Right ventricle myocardium superior (tissue), 1 donor: ENCODE data around the gene EPN2. TPM values are rescaled to one million over a fixed set of nuclear protein-coding genes. Genes with fewer than 3 reads are reported as not detected.
A peak's percentile ranks its signal among the peaks of the same experiment; 100 is the strongest.
"Not testable (repeated sequence)": the region's sequence is repeated elsewhere in the genome, so short reads cannot be mapped to it uniquely, and the experiment has no call there.

ENCODE experiments used
- ATAC-seq: fragments of 200-7000 bp; cut with Tn5 transposase; one replicate; pipeline ENCODE4 v1.9.1; 2020; ENCODE audit warnings: mild to moderate bottlenecking; ENCODE audit not compliant: poor library complexity
- DNase-seq: peaks from one replicate; pipeline ENCODE4 v3.0.0-alpha.2; 2020
- intact Hi-C: fragments of 100-400 bp; cut with DNase I; formaldehyde crosslinking; loops from one replicate; pipeline ENCODE4 v1.11.2; 2022
- total RNA-seq: library from RNA; stranded (reverse); fragmentation: NEBNext Ultra II Directional; extraction: Animal tissue kit (Norgen Biotek cat#: 25700); gene quantifications from one replicate; pipeline ENCODE4 v1.2.1, GENCODE V29; 2021
- donor health status: DM: no; HTN: yes; CAD: no; lungs with severe emphysema.

The EPN2 gene
- total RNA-seq, 1 donor from 2014 or later = 91.0 TPM

DNA sequence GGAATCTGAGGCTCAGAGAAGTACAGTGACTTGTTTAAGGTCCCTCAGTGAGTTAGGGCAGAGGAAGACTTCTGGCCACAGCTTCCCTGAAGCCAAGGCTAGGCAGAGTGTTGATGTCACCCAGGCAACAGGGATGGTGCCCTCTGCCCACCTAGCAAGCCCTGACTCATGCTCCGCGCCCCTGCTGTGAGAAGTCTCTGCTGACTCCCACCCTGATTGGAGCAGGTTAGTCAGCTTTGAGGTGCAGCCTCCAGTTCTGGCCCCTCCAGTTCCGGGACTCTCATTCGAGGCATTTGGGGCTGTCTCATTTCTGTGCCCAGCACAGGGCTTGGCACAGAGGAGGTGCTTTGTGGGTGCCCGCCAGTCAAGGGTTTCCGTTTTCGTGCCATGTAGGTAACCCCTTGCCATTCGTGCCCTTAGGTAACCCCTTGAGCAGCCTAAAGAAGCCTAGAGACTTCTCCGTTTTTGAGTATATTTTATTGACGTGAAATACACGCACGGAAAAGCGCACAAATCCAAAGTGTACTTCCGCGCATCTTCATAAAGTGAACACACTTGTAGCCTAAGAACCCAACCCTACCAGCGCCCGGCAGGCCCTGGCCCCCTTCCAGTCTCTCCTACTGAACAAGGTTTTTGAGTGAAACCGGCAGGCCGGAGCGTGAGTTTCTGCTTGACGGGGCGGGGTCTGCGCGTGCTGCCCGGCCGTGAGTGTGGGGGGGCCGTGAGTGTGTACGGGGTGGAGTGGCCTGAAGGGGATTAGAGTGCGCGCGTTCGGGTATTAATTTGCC is 621 bp upstream of the EPN2 start:
- intact Hi-C loops, DNase-seq: not testable (repeated sequence)
- ATAC-seq = peak; percentile 78

DNA sequence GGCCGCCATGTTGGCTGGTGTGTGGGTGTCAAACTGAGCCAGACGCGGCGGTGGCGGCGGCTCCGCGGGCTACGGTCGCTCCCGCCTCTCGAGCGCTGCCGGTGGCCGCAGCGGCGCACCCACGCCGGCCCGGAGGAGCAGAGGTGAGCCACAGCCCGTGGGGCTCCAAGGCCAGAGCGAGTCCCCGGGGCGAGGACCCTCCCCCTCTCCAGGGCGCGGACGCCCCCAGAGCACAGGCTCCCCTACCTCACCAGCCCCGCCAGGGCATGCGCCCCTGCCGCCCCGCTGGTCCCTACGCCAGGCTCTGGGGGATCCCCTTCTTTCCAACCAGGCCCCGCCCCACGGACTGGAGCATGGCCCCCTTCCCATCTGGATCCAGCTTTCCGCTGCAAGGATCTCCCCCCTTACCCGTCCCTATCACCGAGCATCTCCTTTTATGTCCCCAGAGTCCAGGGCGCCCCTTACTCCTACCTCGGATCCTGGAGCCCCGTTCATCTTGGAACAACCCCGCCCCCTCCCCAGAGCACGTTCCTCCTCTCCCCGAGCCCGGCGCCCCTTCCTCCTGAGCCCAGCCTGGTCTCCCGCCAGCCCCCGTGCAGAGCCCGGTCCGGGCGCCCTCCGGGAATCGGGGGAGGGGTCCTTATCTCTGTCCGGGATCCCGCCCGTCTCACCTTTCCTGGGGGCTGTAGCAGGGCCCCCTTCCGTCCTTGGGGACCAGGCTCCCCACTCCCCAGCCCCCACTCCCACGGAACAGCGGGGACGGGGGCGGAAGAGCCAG is 412 bp downstream of the EPN2 start:
- DNase-seq (peak; percentile 55), ATAC-seq (peak; percentile 14)
- intact Hi-C loops = no loop called here

DNA sequence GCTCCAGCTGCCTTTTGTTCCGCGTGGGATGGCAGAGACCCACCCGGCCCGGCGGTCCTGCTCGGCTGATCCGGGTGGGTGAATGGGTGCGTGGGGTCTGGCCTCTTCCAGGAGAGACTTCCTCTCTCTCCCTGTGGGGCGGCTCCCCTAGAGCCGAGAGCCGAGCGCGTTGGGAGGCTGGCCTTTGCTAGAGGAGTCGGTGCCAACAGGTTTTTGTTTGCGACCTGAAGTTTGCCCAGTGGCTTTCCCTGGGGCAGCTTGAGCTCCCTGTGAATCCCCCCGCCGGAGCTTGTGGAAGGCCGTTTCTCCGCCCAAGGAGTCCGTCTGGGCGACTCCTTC is 970 bp downstream of the EPN2 start:
- intact Hi-C loops = no loop called here
- peak; percentile 30 for ATAC-seq
- DNase-seq = peak; percentile 61

DNA sequence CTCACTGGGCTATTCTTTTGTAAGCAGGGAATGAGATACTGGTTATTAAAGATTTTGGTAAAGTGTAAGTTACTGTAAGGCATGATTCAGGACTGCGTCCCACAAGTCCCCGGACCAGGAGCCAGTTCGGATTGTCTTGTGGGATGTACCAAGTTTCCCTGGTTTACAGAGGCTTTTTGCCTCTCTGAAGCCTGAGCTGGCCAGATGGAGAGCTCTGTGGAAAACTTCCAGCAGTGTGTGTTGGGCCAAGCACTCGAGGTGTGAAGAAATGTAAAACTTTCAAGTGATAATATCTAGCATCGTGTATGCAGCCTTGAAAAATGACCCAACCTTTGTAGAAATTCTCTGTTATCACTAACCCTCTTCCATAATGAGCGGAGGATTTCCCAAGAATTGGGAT is 2.4 kb downstream of the EPN2 start:
- DNase-seq (peak; percentile 48), ATAC-seq (no peak)
- intact Hi-C loops = no loop called here

DNA sequence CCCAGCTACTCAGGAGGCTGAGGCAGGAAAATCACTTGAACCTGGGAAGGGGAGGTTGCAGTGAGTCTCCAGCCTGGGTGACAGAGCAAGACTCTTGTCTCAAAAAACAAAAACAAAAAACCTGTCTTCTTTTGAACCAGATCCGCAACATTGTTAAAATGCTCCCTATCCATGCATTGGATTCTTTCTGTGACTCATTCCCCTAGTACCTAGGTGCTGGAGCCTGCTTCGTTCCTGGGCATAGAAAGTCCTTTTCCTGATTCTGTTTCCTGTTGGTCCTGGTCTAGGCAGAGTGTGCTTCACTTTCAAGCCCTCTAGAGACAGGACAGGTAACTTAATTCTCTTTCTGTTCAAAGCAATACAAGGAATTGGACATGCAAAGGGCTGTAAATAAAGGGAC is 5.2 kb downstream of the EPN2 start:
- DNase-seq = no peak
- intact Hi-C loops = no loop called here
- no peak for ATAC-seq

DNA sequence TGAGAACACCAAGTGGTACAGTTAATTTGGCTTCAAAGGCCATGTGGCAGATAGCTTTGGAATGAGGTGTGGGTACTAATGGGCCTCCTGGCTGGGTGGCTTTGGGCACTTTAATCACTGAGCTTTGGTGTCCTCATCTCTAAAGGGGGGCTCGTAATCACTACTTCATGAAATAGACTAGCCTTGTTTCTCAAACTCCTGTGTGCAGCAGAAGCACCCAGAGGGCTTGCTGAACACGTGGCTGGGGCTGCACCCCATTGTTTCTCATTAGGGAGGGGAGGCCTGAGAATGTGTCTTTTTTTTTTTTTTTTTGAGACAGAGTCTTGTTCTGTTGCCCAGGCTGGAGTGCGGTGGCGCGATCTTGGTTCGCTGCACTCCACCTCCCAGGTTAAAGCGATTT is 5.8 kb downstream of the EPN2 start:
- ATAC-seq (no peak), DNase-seq (no peak)
- intact Hi-C loops = no loop called here

DNA sequence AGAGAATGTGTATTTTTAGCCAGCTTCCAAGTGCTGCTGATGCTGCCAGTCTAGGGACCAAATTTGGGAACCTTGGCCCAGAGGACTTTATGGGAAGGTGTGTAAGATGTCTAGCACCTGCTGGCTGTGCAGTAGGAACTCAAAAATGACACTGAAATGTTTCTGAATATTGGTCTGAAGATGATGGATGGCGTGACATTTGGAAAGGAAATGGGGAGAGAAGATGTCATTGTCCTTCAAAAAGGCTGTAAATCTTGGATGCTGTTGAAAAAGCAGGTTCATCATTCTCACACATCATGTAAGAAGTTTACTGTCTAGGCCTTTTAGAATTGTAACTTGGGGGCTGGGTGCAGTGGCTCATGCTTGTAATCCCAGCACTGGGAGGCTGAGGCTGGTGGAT is 6.7 kb downstream of the EPN2 start:
- intact Hi-C loops = no loop called here
- DNase-seq (no peak), ATAC-seq (no peak)

DNA sequence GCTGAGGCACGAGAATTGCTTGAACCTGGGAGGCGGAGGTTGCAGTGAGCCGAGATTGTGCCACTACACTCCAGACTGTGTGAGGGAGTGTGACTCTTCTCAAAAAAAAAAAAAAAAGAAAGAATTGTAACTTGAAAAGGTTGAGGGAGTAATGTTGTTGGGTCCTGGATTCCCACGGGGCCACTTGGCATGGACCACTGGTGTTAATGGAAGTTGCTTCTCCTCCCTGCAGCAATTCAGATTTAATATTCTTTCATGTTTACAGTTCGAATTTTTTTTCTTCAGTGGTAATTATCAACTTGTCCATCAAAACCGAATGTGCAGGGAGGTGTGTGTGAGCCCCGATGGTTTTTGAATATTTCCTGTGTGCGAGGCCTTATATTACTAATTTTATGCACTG is 7.2 kb downstream of the EPN2 start:
- ATAC-seq = no peak
- DNase-seq = no peak
- intact Hi-C loops = no loop called here

DNA sequence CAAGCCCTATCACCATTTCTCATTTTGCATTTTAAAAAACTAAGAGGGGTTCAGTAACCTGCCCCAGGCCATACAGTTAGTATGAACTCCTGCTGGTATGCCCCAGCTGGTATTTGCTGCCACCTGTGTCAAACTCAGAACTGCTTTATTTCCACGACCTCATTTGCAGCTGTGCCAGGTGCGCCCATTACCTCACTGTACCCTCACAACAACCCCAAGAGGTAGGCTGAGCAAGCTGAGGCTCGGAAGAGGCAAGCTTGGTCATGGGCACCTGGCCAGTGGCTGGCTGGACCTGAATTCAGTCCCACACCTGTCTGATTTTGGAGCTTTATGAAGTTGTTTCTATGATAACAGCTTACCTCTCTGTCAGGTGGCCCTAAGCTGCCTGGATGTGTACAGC is 7.6 kb downstream of the EPN2 start:
- DNase-seq (no peak), ATAC-seq (no peak)
- intact Hi-C loops = no loop called here

DNA sequence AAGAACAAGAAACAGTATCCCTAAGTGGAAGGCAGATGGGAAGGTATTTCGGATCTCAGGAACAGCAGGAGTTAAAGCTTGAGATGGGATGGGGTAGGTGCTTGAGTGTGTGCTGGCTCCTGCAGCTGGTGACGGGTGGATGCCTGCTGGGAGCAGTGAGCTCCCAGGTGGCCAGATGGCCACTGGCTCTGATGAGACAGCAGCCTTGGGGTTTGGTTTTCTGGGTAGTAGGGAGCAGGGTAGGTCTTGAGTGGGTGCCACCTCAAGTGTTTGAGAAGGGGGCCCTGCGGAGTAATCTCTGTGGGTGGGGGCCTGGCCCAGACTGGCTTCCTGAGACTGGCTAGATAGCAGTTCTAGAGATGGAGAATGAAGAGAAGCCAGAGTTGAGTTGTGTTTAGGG is 10.3 kb downstream of the EPN2 start:
- intact Hi-C loops = no loop called here
- ATAC-seq (no peak), DNase-seq (no peak)

DNA sequence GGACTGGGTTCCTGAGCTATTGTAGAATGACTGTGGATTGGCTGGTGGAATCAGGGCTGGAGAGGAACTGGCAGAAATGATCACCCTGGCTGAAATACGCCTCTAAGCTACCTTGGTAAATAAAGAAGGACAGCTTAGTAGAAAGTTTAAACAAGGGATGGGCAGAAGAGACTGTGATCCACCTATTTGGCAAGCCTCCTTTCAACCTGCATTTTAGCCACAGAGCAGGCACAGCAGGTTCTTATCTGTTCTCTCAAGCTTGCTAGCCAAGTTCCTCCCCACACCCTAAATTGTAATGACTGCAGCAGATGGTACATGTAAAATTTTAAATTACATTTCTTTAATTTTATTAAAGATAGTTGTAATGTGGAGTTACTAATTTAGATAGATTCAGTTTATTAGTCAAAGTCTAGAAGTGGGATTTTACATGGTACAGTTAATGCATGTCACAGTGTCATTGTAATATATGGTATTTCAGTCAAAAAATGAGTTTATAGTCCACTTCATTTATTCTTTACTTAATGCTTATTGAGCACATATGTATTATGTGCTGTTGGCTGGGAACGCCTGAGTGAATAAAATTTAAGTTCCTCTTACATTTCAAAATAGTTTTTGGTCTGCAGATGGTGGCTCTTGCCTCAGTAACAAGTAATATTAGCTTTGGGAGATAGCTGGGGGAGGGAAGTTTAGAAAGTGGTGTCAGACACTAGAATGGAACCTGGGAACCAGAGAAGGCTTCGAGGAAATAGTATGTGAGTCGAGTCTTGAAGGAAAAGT is 11.2 kb downstream of the EPN2 start:
- DNase-seq (no peak), ATAC-seq (no peak)
- intact Hi-C loops = no loop called here

DNA sequence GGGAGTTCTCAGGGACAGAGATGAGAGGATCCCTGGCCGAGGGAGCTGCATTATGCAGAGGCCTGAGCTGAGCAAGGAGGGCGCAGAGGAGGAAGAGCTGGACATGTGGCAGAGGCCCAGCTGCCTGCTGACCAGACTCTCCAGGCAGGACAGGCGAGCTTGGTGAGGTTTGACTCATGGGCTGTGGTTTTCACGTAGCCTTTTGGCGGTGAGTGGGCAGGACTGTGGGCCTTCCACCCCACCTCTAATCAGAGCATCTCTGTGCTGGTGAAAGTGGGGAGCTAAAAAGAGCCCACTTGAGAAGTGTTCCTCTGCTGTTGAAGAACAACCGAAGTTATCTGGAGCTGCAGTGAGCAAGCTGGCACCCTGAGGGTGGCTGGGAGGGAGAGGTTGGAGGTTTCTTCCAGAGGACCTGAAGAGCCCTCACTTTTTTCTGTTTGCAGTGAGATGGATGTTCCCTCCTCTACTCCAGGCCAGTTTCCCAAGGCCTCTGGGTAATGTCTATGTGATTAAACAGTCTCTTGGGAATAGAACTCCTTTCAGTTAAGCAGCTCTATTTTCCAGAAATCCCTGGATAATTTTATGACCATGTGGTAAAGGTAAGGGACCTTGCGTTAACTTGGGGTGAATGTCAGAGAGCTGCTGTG is 11.9 kb downstream of the EPN2 start:
- intact Hi-C loops = no loop called here
- DNase-seq = peak; percentile 67

DNA sequence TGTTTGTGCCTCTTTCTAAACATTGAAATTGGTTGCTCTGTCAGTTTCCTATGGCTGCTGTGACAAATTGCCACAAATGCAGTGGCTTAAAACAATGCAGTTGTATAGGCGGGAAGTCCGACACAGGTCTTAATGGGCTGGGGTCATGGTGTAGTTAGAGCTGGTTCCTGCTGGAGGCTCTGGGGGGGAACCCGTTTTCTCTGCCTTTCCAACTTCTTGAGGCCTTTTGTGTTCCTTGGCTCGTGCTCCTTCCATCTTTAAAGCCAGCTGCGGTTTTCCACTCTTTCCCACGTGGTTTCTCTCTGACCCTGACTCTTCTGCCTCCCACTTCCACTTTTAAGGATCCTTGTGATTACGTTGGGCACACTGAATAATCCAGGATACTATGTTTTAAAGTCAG is 12.5 kb downstream of the EPN2 start:
- ATAC-seq (peak; percentile 4), DNase-seq (no peak)
- intact Hi-C loops = no loop called here

More for the DNA sequence above, 11.9 kb downstream of the EPN2 start:
- peak; percentile 38 for ATAC-seq

DNA sequence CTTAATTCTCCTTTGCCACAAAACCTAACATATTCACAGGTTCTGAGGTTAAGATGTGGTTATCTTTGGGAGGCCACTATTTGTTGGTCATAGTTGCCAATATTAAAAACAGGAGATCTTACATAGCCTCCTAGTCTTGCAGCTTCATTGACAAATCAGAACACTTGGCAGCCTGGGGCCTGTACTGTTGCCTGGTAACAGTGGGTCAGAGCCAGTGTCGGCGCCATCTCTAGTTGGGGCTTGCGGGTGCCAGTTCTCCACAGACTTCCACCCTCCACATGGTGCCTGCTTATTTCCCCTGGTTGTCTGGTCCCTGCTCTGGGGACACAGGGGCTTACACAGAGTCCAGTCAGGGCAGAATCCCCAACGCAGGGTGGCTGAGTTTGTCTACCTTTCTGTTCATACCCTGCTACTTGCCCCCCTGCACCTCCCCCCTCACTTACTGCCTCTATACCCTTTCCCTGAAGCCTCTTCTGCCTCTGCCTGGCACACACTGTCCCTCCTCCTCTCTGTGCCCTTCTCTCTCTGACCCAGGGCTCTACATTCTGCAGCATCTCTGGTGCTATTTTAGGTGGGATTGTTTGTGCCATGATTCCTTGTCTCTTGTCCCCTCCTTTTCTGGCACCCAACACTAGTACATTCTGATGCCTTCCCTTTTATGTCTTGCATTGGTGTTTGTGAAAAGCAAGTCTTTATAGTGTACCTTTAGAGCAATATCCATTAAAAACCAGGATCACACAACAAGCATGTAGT is 13.4 kb downstream of the EPN2 start:
- peak; percentile 84 for ATAC-seq
- intact Hi-C loops = no loop called here
- DNase-seq = peak; percentile 82

DNA sequence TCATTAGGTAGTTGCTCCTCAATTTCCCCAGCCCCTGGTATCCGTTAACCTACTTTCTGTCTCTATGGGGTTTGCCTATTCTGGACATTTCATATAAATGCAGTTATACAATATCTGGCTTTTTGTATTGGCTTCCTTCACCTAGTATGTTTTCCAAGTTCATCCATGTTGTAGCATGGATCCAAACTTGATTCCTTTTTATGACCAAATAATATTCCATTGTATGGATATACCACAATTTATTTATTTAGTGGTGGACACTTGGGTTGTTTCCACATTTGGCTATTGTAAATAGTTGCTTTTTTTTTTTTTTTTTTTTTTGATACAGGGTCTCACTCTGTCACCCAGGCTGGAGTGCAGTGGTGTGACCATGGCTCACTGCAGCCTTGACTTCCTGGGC is 15.9 kb downstream of the EPN2 start:
- DNase-seq (no peak), ATAC-seq (no peak)
- intact Hi-C loops = no loop called here

DNA sequence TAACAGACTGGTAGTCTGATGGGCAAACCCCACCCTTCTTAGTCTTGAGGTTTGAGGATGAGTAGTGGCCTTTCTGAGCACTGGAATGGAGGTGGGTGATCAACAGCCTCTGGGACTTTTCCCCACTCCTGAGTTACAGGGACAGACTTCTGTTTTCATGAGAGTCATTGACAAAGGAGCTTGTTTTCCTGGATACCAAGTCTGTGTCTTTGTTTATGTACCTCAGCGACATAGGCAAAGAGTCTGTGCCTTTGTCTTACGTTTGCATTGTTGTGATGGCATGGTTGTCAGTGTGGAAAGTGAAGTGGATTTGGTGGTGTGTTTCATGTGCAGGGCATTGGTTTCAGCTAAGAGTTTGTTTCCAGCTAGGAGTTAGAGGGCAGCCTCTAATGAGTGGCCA is 17.5 kb downstream of the EPN2 start:
- DNase-seq = no peak
- intact Hi-C loops = no loop called here
- ATAC-seq = no peak

DNA sequence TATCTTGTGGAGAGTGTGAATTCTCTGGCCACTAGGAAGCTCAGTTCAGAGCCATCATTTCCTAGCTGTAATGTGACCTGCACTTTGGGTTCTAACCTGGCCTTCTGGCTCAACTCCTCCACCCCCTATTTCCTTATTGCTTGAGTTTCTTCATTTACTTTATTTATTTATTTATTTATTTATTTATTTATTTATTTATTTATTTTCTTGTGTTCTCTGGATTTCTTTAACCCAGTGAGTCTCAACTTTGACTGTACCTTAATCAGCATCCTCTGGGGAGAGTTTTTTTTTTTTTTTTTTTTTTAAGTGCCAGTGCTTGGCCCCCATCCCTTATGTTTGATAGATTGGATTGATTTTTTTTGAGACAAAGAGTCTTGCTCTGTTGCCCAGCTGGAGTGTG is 18.1 kb downstream of the EPN2 start:
- DNase-seq (no peak), ATAC-seq (no peak)
- intact Hi-C loops = no loop called here

DNA sequence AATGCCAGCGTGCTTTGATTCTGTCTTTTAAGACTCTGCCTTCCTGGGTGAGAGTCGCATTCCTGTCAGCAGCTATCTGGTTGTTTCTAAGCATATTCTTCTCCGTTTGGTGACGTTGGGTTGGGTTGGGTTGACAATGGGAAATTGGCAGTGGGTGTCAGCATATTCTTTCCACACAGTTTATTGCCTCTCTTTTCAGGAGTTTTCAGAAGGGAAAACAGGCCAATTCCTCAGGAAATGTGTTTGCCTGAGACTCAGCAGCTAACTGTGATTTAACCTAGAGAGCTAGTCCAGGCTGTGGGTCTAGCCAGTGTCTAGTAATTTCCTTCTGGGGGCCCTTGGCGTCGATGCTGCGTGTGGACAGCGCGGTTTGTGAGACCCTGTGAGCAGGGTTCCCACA is 21.2 kb downstream of the EPN2 start:
- ATAC-seq (no peak), DNase-seq (no peak)
- intact Hi-C loops = no loop called here

DNA sequence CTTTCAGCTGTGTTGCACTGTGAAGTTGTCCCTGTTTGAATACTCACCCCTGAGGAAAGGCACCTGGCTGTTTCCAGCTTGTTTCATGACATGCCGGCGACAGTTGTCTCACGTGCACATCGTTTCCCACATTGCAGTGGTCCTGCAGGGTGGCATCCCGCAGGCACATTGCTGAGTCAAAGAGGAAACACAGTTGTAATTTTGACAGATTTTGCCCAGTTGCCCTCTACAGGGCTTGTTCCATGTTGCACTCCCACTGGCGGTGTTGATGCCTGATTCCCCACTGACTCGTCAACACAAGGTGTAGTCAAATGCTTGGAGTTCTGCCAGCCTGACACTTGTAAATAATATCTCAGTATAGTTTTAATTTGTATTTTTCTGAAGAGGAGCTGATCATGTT is 23.8 kb downstream of the EPN2 start:
- intact Hi-C loops = no loop called here
- no peak for DNase-seq
- ATAC-seq = peak; percentile 24
